NCI-H1048 (cell line): ENCODE results near the gene ZC2HC1B.
"Not testable (repeated sequence)": the region's sequence is repeated elsewhere in the genome, so short reads cannot be mapped to it uniquely, and the experiment has no call there.

Source experiments
- DNase-seq: peaks from one replicate; lab custom pipeline; 2025; lab: John Stamatoyannopoulos, UW

ZC2HC1B gene, protein sequence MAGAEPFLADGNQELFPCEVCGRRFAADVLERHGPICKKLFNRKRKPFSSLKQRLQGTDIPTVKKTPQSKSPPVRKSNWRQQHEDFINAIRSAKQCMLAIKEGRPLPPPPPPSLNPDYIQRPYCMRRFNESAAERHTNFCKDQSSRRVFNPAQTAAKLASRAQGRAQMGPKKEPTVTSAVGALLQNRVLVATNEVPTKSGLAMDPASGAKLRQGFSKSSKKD

DNA sequence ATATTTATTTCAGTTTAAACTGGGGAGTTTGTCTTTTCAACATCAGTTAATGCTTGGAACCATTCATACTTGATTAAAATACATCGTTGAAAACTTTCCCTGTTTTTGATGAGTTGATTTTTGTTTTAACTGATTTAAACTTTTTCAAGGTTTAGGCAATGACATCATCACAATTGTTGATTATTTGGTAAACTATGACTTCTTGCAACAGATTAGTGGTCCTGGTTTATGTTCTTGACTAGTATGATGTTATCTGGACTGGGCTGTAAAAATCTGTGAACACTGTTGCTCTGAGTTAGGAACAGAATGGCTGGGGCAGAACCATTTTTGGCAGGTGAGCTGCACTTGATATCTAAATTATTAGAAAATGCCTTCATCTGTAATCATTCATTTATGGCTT is at the start of gene ZC2HC1B:
Gene ZC2HC1B, plus strand, starts transcription at position 241 of the 400 bp plus-strand sequence. Its CDS starts 66 bp downstream, at position 307.
- no peak for DNase-seq

DNA sequence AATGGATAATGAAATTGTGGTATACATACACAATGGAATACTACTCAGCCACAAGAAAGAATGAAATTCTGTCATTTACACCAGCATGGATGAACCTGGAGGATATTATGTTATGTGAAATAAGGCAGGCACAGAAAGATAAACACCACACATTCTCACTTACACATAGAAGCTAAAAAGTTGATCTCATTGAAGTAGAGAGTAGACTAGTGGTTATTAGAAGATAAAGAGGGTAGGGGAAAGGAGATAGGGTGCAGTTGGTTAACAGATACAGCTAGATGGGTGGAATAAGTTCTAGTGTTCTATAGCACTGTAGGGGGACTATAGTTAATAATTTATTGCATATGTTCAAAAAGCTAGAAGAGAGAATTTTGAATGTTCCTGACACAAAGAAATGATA is 46.7 kb upstream of the ZC2HC1B start:
- no peak for DNase-seq

DNA sequence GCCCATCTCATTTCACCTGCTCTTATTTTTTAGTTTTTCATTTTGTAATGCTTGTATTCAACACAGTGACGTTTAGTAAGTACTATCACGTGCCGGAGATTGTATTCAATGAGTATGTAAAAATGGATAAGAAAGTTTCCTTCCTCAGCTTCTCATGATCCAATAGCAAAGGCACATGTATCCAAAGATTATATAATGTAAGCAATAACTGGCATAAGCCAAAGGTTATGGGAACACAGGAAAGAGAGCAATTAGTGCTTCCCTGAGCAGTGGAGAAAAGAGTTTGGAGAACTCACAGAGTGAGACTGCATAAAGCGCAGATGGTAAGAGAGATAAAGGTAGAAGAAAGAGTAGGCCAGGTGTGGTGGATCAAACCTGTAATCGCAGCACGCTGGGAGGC is 42.9 kb upstream of the ZC2HC1B start:
- DNase-seq: no peak

DNA sequence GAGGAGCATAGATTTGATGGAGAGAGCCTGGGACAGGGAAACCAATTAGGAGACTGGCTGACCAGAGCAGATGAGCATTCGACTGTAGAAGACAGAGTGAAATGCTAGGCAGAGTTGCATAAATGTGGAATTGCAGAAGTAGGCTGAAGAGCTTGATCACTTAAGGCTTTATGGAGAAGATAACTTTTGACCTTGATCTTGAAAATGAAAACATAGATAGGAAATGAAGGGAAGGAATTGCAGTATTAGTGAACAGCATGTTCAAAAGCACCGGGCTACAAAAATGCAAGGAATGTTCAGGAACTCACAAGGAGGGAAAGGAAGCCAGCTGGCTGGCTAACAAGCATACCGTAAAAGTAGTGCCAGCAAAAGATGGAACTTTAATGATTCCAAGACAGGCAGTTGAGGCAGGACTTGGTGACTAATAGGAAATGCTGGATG is 41.7 kb upstream of the ZC2HC1B start:
- no peak for DNase-seq

DNA sequence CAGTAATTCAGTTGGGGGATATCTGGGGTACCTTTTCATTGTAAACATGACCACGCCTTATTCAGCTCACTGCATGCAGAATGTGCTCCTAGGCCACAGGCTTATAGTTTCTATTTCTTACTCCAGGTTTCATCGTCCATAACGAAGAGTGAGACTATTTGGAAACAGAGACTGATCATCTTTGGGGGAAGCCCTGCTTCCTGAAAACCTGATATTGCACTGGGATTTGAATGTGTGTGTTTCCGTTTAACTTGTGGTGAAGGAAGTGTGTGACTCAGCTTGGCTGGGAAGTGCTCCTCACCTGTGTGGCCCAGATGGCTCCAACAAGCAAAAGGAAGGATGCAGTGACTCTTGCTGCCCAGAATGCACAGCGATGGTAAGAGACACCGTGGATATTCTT is 40.7 kb upstream of the ZC2HC1B start:
- DNase-seq: no peak

DNA sequence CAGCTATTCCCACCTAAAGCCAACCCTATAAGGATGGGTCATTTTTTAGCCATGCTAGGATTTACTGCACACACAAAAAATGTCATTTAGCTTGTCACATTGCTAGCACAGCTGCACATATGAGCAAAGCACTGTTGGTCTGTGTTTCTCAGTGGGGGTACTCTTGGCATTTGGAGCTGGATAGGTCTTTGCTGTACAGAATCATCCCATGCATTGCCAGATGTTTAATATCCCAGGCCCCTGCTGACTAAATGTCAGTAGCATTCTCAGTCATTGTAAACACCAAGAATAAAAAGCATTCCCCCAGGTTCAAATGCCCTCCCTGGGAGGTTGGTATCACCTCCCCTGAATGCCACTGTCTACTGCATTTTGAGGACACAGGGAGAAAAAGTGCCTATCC is 35.7 kb upstream of the ZC2HC1B start:
- no peak for DNase-seq

DNA sequence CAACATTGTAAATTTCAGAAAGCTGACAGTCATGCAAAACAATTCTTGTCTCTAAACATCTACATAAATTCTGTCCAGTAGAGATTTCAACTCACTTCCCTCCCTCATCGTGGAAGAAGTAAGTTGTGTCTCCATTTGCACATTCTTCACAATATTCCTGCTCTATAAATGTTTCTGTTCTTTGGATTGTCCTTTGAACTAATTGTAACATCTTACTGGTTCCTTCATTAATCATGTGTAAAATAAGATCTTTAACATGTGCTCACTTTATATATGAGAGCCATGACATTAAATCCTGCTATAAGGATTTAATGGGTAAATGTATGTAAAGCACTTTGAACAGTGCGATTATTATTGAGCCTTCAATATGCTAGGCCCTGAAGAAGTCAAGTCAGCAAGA is 28.1 kb upstream of the ZC2HC1B start:
- no peak for DNase-seq

DNA sequence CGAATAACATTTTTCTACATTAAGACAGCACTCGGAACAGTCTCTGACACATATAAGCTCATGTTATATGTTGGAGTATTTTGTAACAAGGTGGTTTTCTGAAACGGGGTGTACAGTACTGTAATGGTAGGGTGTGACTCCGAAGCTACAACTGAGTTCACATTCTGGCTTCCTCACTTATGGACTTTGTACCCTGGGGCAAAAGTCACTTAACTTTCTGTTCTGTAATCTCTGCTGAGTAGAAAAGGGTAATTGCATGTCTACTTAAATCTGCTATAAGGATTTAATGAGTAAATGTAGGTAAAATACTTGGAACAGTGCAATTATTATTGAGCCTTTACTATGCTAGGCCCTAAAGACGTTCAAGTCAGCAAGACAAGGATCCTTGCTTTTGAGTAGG is 25.9 kb upstream of the ZC2HC1B start:
- DNase-seq: no peak

DNA sequence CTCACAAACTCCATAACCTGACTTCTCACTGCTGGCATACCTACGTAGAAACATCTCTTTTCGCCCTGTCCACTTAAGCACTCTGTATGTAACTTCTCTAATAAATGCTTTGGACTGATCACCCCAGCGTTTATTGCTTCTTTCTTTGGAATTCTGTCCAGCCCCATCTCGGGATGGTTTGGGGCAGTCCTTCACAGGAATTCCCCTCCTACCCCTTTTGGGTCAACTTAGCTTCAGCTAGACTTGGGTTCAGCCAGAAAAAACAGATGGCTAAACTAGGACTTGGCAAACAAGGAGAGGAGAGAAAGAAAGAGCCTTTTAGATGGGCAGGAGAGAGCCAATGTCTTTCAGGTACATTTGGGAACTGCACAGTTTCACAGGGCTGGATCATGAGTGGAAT is 25.1 kb upstream of the ZC2HC1B start:
- no peak for DNase-seq

DNA sequence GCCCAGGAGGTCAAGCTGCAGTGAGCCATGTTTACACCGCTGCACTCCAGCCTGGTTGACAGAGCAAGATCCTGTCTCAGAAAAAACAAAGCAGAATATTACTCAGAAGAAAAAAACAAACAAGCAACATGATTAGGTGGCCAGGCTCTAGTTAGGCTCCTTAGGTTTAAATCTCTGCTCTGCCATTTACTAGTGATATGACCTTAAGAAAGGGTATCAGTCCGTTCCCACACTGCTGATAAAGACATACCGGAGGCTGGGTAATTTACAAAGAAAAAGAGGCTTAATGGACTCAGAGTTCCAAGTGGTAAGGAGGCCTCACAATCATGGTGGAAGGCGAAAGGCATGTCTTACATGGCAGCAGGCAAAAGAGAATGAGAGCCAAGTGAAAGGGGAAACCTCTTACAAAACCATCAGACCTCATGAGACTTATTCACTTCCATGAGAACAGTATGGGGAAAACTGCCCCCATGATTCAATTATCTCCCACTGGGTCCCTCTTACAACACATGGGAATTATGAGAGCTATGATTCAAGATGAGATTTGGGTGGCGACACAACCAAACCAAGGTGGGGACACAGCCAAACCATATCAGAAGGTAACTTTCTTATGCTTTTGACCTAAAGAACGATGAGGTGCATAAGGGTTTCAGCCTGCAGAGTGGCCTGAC is 23.5 kb upstream of the ZC2HC1B start:
- no peak for DNase-seq

DNA sequence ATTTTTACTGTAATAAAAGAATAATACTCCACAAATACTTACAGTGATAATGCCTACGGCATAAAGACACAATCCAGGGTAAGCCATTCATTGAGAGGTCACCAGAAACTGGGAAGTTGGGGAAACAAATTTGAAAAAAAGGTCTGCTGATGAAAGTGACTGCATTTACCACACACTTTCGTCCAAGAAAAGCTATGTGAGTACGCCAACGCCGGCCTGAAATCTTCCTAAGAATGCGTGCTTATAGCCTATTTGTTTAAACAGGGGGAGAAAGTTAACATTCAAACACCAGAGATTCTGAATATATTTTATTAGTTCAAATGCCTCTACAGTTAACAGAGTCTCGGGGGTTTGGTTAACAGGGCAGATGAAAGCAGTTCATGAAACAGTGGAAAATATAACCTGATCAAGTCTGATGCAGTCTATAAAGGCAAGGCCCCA is 21.8 kb upstream of the ZC2HC1B start:
- no peak for DNase-seq

DNA sequence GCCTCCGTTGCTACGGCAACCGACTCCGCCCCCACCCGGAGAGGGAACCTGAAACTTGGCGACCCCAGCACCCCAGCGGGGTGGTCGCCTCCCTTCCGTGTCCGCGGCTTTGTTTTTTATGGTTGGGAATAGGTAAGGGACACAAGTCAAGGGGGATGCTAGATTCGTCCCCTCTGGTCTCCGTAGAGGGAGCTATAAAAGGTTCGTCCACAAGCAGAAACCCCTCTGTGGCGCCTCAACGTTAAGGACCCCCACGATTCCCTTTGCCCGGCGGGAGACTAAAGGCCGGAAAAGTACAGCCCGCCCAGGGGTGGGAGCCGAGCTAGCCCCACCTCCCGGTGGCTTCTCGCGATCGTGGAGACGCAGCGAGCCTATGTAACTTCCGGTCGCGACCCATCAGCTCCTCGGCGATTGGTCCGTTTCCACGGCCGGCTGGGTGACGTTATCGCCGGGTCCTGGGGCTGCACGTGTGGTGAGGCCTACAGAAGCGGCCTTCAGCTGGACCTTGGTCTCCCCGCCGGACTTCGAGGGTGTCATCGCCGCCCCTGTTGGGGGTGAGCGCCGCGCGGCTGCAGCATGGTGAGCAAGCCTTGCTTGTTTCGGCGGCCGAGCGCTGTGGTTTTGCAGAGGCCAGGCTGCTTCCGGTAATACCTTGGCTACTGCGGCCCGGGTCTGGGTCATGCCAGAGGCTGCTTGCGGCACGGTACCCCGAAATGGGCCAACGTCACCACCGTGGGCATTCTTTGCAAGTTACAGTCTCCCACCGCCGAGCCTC is 21.2 kb upstream of the ZC2HC1B start, which contains the start of gene LTV1:
Gene LTV1, plus strand, starts transcription at position 437 of the 775 bp plus-strand sequence. Its CDS starts 140 bp downstream, at position 577.
- peak; percentile 89 for DNase-seq

DNA sequence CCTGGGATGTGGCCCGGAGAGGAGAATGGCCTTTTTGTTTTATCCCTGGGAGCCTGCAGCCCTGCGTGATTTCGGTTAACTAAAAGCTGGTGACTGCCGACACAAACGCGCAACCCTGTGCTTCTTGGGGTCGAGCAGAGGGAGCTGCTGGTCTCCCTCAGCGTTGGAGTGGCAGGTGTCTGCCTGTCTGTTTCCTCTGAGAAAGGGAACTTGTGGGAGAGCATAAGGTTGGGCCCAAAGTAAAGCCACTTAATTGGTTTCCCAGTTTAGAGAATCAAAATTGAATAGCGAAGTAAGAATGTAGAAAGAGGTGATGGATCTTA is 20.6 kb upstream of the ZC2HC1B start:
- DNase-seq: no peak

DNA sequence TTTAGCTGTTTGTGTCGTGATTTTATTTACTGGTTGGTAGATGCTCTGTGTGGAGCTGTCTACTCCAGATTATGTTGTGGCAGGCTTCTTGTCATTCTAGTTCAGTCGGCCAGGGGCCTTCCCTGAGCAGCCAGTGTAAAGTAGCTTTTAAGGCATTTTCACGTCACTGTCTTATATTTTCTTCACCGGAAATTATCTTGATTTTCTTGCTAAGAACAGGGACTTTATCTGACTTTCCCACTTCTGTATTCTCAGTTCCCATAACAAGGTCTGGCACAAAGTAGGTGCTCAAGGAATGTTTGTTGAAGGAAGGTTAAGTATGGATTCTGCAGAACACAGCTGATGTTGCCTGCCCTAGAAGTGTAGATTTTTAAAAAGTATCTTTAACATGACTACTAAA is 20.3 kb upstream of the ZC2HC1B start:
- DNase-seq: no peak

DNA sequence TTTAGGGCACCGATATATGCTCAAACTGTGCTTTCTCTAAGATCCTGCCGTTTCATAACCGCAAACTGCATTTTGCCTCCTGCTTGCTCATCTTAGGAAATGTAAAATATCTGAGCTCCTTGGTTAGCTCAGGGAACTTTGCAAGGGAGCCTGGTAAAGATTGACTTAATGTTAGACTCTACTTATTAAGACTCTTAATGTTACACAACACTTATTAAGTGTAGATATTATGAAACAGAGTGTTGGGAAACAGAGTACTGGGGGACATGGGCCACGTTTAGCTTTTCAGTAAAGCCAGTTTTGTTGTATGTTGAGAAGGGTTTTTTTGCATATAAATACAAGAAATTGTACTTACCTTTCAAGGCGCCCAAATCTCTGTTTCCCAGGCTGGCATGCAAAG is 19.2 kb upstream of the ZC2HC1B start:
- no peak for DNase-seq

DNA sequence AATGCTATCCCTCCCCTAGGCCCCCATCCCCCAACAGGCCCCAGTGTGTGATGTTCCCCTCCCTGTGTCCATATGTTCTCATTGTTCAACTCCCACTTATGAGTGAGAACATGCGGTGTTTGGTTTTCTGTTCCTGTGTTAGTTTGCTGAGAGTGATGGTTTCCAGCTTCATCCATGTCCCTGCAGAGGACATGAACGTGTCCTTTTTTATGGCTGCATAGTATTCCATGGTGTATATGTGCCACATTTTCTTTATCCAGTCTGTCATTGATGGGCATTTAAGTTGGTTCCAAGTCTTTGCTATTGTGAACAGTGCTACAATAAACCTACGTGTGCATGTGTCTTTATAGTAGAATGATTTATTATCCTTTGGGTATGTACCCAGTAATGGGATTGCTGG is 12.6 kb upstream of the ZC2HC1B start:
- DNase-seq: not testable (repeated sequence)

DNA sequence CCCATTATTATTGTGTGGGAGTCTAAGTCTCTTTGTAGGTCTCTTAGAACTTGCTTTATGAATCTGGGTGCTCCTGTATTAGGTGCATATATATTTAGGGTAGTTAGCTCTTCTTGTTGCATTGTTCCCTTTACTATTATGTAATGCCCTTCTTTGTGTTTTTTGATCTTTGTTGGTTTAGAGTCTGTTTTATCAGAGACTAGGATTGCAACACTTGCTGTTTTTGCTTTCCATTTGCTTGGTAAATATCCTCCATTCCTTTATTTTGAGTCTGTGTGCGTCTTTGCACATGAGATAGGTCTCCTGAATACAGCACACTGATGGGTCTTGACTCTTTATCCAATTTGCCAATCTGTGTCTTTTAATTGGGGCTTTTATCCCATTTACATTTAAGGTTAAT is 9.2 kb upstream of the ZC2HC1B start:
- DNase-seq: not testable (repeated sequence)

DNA sequence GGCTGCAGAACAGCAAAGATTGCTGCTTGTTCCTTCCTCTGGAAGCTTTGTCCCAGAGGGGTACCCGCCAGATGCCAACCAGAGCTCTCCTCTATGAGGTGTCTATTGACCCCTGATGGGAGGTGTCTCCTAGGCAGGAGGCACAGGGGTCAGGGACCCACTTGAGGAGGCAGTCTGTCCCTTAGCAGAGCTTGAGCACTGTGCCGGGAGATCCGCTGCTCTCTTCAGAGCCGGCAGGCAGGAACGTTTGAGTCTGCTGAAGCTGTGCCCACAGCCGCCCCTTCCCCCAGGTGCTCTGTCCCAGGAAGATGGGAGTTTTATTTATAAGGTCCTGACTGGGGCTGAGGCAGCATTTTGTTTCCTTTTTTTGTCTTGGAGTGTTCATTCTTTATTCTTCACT is 7.5 kb upstream of the ZC2HC1B start:
- DNase-seq: not testable (repeated sequence)

DNA sequence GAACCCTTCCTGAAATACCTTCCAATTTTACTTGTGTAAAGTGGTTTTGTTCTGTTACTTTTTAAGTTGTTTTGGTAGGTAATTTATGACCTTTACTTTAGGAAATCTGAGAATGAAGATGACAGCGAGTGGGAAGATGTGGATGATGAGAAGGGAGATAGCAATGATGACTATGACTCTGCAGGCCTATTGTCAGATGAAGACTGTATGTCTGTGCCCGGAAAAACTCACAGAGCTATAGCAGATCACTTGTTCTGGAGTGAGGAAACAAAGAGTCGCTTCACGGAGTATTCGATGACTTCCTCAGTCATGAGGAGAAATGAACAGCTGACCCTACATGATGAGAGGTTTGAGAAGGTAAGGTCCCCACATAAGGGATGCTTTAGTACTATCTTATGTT is 6.6 kb upstream of the ZC2HC1B start:
- DNase-seq: no peak

DNA sequence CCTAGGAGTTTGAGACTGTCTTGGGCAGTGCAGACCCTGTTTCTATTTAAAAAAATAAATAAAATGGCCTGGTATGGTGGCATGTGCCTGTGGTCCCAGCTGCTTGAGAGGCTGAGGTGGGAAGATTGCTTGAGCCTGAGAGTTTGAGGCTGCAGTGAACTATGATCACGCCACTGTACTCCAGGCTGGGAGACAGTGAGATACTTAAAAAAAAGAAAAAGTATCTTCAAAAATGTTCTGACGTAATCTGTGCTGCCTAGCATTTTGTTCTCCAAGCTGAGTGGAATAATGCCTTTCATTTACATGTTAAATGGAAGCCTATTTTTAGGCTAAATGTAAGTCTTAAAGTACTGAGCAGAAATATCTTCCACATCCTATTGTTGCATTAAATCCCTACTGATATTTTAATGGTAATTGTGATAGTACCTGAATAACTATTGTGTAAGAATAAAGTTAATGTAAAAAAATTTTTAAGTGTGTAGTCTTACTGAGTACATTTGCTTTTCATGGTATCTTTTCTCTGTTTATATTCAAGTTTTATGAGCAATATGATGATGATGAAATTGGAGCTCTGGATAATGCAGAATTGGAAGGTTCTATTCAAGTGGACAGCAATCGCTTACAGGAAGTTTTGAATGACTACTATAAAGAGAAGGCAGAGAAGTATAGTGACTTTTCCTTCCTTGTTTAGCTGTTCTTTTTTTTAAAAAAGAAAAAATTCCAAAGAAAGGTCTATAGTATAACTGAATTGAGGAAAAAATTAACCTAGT is 4.2 kb upstream of the ZC2HC1B start:
- no peak for DNase-seq

DNA sequence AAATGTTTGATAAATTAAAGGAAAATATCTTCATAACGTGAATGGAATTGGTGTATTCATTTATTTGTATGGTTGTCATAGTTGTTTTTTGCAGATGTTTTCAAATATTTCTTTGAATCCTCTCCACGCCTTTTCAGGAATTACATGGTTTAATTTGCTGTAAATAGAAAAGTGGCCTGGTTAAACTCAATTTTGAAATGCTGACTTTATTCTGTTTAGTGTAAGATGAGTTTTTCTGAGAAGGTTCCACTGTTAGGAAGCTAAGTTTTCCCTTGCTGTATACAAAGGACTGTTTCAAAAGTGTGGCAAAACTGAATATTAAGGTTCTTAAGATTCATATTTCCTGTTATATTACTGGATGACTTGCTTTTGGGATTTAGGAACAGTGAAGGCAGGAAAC is 503 bp upstream of the ZC2HC1B start:
- DNase-seq: no peak

DNA sequence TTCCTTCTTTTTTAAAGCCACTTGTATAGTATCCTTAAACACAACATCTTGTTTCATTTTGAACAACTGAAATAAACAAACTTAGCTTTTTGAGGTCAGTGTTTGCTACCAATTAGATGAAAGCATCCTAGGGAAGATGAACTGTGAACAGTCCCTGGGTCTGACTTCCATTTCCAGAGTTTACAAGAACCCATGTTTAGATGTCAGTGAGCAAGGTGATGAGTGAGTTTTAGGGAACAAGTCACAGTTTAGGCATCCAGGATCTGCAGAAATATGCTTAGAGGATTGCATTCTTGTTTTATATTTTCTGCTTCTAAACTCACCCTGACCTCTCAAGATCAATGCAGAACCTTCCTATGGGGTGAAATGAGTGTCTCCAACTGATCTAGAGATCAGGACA is 3.0 kb downstream of the ZC2HC1B start:
- no peak for DNase-seq
